Caco-2 (cell line): ENCODE data around the gene DNAJA4. TPM values are rescaled to one million over a fixed set of nuclear protein-coding genes. Genes with fewer than 3 reads are reported as not detected.

Source experiments
- BruUV-seq: library from RNA; stranded (reverse); fragments of 400-500 nt; replicated peaks from 2 replicates; lab custom pipeline; 2021; lab: Mats Ljungman, UMichigan
- CTCF ChIA-PET: fragments of 300-600 bp; sonication (Branson Sonifier 250); formaldehyde crosslinking; loops from one replicate; lab custom pipeline; 2022; ENCODE audit warnings: antibody characterized with exemption; lab: Charles Lee
- POLR2A ChIA-PET: fragments of 300-600 bp; sonication (Branson Sonifier 250); formaldehyde crosslinking; loops from one replicate; lab custom pipeline; 2022; ENCODE audit warnings: antibody characterized with exemption; lab: Charles Lee
- DNase-seq, 2 experiments: peaks; one replicate each; pipeline versions ENCODE4 v3.0.0 to v3.0.0-alpha.2; 2020 to 2022
- H3K27me3 ChIP-seq: replicated peaks from 2 replicates; pipeline ENCODE4 v1.6.0; 2011; ENCODE audit warnings: low read length; ENCODE audit not compliant: control insufficient read depth, insufficient read depth
- H3K36me3 ChIP-seq: 2 replicates; pipeline ENCODE4 v1.5.1; 2011; ENCODE audit warnings: low read length; ENCODE audit not compliant: control insufficient read depth, insufficient read depth
- H3K4me1 ChIP-seq: fragments of 250-450 bp; sonication (Bioruptor Pico); 2 replicates; pipeline ENCODE4 v1.5.1; 2020; ENCODE audit warnings: mild to moderate bottlenecking
- H3K4me3 ChIP-seq: 2 replicates; pipeline ENCODE4 v1.5.1; 2011; ENCODE audit warnings: low read depth, mild to moderate bottlenecking, control low read depth, low read length
- H3K9me3 ChIP-seq: fragments of 250-450 bp; sonication (Bioruptor Pico); 2 replicates; pipeline ENCODE4 v1.5.1; 2020; ENCODE audit warnings: mild to moderate bottlenecking, moderate library complexity
- H3K27ac Mint-ChIP-seq: one replicate; pipeline ENCODE4 v1.8.0; 2022; ENCODE audit warnings: mixed read lengths; ENCODE audit not compliant: unreplicated experiment
- H3K27me3 Mint-ChIP-seq: one replicate; pipeline ENCODE4 v1.8.0; 2022; ENCODE audit warnings: mixed read lengths; ENCODE audit not compliant: insufficient read depth, unreplicated experiment
- H3K36me3 Mint-ChIP-seq: one replicate; pipeline ENCODE4 v1.8.0; 2022; ENCODE audit warnings: mild to moderate bottlenecking, mixed read lengths; ENCODE audit not compliant: insufficient read depth, unreplicated experiment
- H3K4me1 Mint-ChIP-seq: one replicate; pipeline ENCODE4 v1.8.0; 2022; ENCODE audit warnings: low read depth, mixed read lengths; ENCODE audit not compliant: unreplicated experiment
- H3K4me3 Mint-ChIP-seq: one replicate; pipeline ENCODE4 v1.8.0; 2022; ENCODE audit warnings: mild to moderate bottlenecking, moderate library complexity, mixed read lengths; ENCODE audit not compliant: unreplicated experiment
- H3K9me3 Mint-ChIP-seq: one replicate; pipeline ENCODE4 v1.8.0; 2022; ENCODE audit warnings: mixed read lengths; ENCODE audit not compliant: unreplicated experiment
- CTCF ChIP-seq, 2 experiments: fragments of 200-600 bp in 1 of 2; IDR thresholded peaks; 1 replicate in 1 of 2; 2 replicates in 1 of 2; pipeline versions ENCODE4 v1.5.1 to v1.8.0; 2011 to 2022; ENCODE audit warnings: antibody characterized with exemption in 1 of 2, control low read depth in 1 of 2, inconsistent platforms in 1 of 2, low read depth in 1 of 2, low read length in 1 of 2, mild to moderate bottlenecking in 1 of 2, moderate library complexity in 1 of 2; ENCODE audit not compliant: insufficient read depth in 1 of 2, severe bottlenecking in 1 of 2, unreplicated experiment in 1 of 2
- intact Hi-C: fragments of 100-400 bp; cut with micrococcal nuclease; formaldehyde crosslinking; loops from one replicate; pipeline ENCODE4 v1.10.0; 2022; ENCODE audit not compliant: unreplicated experiment
- total RNA-seq: library from RNA; stranded (reverse); gene quantifications from 2 replicates; pipeline ENCODE4 v1.2.3, GENCODE V29; 2022

Gene DNAJA4
- total RNA-seq, 1 experiment from 2014 or later = 1.1 TPM

- Histone ChIP-seq H3K27me3 (no peaks in the 10 kb centered on the region), H3K36me3 (no peaks in the 10 kb centered on the region), H3K9me3 (no peaks in the 10 kb centered on the region), H3K4me3 (no peak overlapping the region), H3K4me1 (no peaks in the 10 kb centered on the region)
- TF ChIP-seq CTCF (IDR thresholded peaks at IDR 0.05; ENCODE audit: insufficient read depth in 1 of 2, low read depth in 1 of 2, low read length in 1 of 2, severe bottlenecking in 1 of 2, unreplicated experiment in 1 of 2) = no peak
- no peaks in the 10 kb centered on the region for H3K4me1 Mint-ChIP-seq
- ChIA-PET CTCF (interaction anchor here (0.6 to 0.9 kb wide), 3 partner anchors 80 to 106 kb away, joined by 3 read pairs; no protein-coding TSS in a partner anchor), POLR2A (interaction anchor here (0.6 kb wide), 1 partner anchor 17 kb away, joined by 8 read pairs; the partner anchor contains the start of gene SKIC8)
- H3K36me3 Mint-ChIP-seq = no peaks in the 10 kb centered on the region
- no peak for DNase-seq
- no TSS peak for BruUV-seq
- no peaks in the 10 kb centered on the region for H3K27me3 Mint-ChIP-seq
- H3K9me3 Mint-ChIP-seq = no peaks in the 10 kb centered on the region
- H3K27ac Mint-ChIP-seq = no peak overlapping the region
- no peak overlapping the region for H3K4me3 Mint-ChIP-seq
- intact Hi-C loops = no loop called here
Measured at GRCh38 chr15:78316283-78317083, 52.1 kb downstream of the DNAJA4 start.

DNA sequence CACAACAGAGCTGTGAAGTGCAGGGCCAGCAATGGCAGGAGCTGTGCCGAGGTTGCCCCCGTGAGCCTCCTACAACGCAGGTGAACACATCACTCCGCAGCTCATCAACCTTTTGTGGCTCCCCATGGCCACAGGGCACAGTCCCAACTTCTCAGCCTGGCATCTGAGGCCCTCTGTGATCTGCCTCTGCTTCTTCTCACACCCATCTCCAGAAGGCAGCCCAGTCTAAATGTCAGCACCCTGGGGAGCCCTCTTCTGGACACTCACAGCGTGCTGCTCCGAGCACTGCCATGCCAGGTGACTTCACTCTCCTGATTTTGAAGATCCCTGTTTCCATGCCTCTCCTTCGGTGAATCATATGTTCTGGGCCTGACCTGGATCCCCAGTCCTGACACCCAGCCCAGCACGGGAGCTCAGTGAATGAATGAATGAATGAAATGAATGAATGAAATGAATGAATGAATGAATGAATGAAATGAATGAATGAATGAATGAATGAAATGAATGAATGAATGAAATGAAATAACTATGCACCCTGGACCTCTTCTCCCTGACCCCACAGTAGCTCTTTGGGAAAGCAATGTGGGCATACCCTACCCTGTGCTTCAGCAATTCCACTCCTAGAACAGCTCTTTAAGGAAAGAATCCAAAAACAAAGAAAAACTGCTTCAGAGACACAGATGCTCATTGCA, 52.9 kb downstream of the DNAJA4 start:
- Mint-ChIP-seq H3K27me3 (no peaks in the 10 kb centered on the region), H3K27ac (no peak overlapping the region), H3K4me3 (no peak overlapping the region), H3K9me3 (no peaks in the 10 kb centered on the region), H3K36me3 (no peaks in the 10 kb centered on the region), H3K4me1 (no peaks in the 10 kb centered on the region)
- Histone ChIP-seq H3K4me3 (no peak overlapping the region), H3K36me3 (no peaks in the 10 kb centered on the region), H3K9me3 (no peaks in the 10 kb centered on the region), H3K4me1 (no peaks in the 10 kb centered on the region), H3K27me3 (no peaks in the 10 kb centered on the region)
- peak in 1 of 2 experiments; percentile 52 for DNase-seq
- POLR2A ChIA-PET = interaction anchor here (0.6 kb wide), 1 partner anchor 18 kb away, joined by 8 read pairs; the partner anchor contains the start of gene SKIC8
- CTCF ChIA-PET = interaction anchor here (1.1 kb wide), 1 partner anchor 49 kb away, joined by 3 read pairs; no protein-coding TSS in a partner anchor
- peak; percentile 31 to 59 for TF ChIP-seq CTCF (IDR thresholded peaks at IDR 0.05; ENCODE audit: insufficient read depth in 1 of 2, low read depth in 1 of 2, low read length in 1 of 2, severe bottlenecking in 1 of 2, unreplicated experiment in 1 of 2)
- BruUV-seq = no TSS peak
- intact Hi-C loops = no loop called here

GRCh38 chr15:78319588-78319987, 55.2 kb downstream of the DNAJA4 start:
- no peaks in the 10 kb centered on the region for H3K4me1 Mint-ChIP-seq
- CTCF ChIA-PET = no interaction called here

More at GRCh38 chr15:78319588-78319987, 55.2 kb downstream of the DNAJA4 start:
- Mint-ChIP-seq H3K27ac (no peak overlapping the region), H3K4me3 (no peak overlapping the region), H3K36me3 (no peaks in the 10 kb centered on the region), H3K27me3 (no peaks in the 10 kb centered on the region), H3K9me3 (no peaks in the 10 kb centered on the region)
- no peak for TF ChIP-seq CTCF (IDR thresholded peaks at IDR 0.05; ENCODE audit: insufficient read depth in 1 of 2, low read depth in 1 of 2, low read length in 1 of 2, severe bottlenecking in 1 of 2, unreplicated experiment in 1 of 2)
- Histone ChIP-seq H3K4me3 (no peak overlapping the region), H3K9me3 (no peaks in the 10 kb centered on the region), H3K27me3 (no peaks in the 10 kb centered on the region), H3K4me1 (no peaks in the 10 kb centered on the region), H3K36me3 (no peaks in the 10 kb centered on the region)
- BruUV-seq = no TSS peak
- intact Hi-C loops = no loop called here
- DNase-seq = no peak
- POLR2A ChIA-PET = no interaction called here
